ENCODE results near the gene USP25.
A peak's percentile ranks its signal among the peaks of the same experiment; 100 is the strongest.

USP25 gene

GRCh38 chr21:15749082-15749860, 19.5 kb downstream of the USP25 start:
- no peak overlapping the region for H3K4me3 ChIP-seq (ENCODE audit: low read depth in 1 of 2, low read length in 2 of 2)
- ATAC-seq (ENCODE audit: insufficient read depth, low read depth) (no peak), DNase-seq (no peak)
- no peak overlapping the region for H3K4me2 ChIP-seq (ENCODE audit: insufficient read depth, low read length)
- no peak overlapping the region for H3K9ac ChIP-seq (ENCODE audit: low read depth, low read length)
- H3K27me3 ChIP-seq (ENCODE audit: insufficient read depth, low read length, poor library complexity) = no peaks in the 10 kb centered on the region
- TF ChIP-seq CTCF (IDR thresholded peaks at IDR 0.05; ENCODE audit: borderline replicate concordance, extremely low read depth, low read length, poor library complexity, severe bottlenecking) = no peak
- no peak for TF ChIP-seq EZH2 (IDR thresholded peaks at IDR 0.05; ENCODE audit: borderline replicate concordance, low read depth, low read length, severe bottlenecking)
- H3K4me1 ChIP-seq (ENCODE audit: insufficient read depth, low read length) = no peaks in the 10 kb centered on the region
- H3K79me2 ChIP-seq (ENCODE audit: insufficient read depth, low read length) = peaks cover 96% of the 10 kb centered on the region
- H3K9me3 ChIP-seq (ENCODE audit: insufficient read depth, low read length, severe bottlenecking) = no peaks in the 10 kb centered on the region
- H3K36me3 ChIP-seq (ENCODE audit: insufficient read depth, low read length) = no peaks in the 10 kb centered on the region
- peaks cover 29% of the 10 kb centered on the region; the same call in 1 of the 2 replicates for H4K20me1 ChIP-seq (ENCODE audit: insufficient read depth, low read length)
- no peak overlapping the region for H3K27ac ChIP-seq (ENCODE audit: low read length)
- no peak overlapping the region for H2AFZ ChIP-seq (ENCODE audit: low read depth, low read length)

- TF ChIP-seq CTCF (IDR thresholded peaks at IDR 0.05; ENCODE audit: borderline replicate concordance, extremely low read depth, low read length, poor library complexity, severe bottlenecking) (no peak), EZH2 (IDR thresholded peaks at IDR 0.05; ENCODE audit: borderline replicate concordance, low read depth, low read length, severe bottlenecking) (no peak)
- H3K27ac ChIP-seq (ENCODE audit: low read length) = no peak overlapping the region
- H3K4me3 ChIP-seq (ENCODE audit: low read depth in 1 of 2, low read length in 2 of 2) = no peak overlapping the region
- H3K9ac ChIP-seq (ENCODE audit: low read depth, low read length) = no peak overlapping the region
- H3K4me1 ChIP-seq (ENCODE audit: insufficient read depth, low read length) = no peaks in the 10 kb centered on the region
- H3K27me3 ChIP-seq (ENCODE audit: insufficient read depth, low read length, poor library complexity) = no peaks in the 10 kb centered on the region
- no peak overlapping the region for H3K4me2 ChIP-seq (ENCODE audit: insufficient read depth, low read length)
- no peak overlapping the region for H2AFZ ChIP-seq (ENCODE audit: low read depth, low read length)
- DNase-seq (no peak), ATAC-seq (ENCODE audit: insufficient read depth, low read depth) (no peak)
- H4K20me1 ChIP-seq (ENCODE audit: insufficient read depth, low read length) = peaks cover 29% of the 10 kb centered on the region; the same call in 1 of the 2 replicates
- peaks cover 96% of the 10 kb centered on the region for H3K79me2 ChIP-seq (ENCODE audit: insufficient read depth, low read length)
- H3K36me3 ChIP-seq (ENCODE audit: insufficient read depth, low read length) = no peaks in the 10 kb centered on the region
- H3K9me3 ChIP-seq (ENCODE audit: insufficient read depth, low read length, severe bottlenecking) = no peaks in the 10 kb centered on the region
Measured at GRCh38 chr21:15749861-15750159, 20.0 kb downstream of the USP25 start.

- ATAC-seq (ENCODE audit: insufficient read depth, low read depth) (peak; percentile 29; the same call in 1 of the 3 replicates), DNase-seq (no peak)
- no peaks in the 10 kb centered on the region for H3K36me3 ChIP-seq (ENCODE audit: insufficient read depth, low read length)
- TF ChIP-seq EZH2 (IDR thresholded peaks at IDR 0.05; ENCODE audit: borderline replicate concordance, low read depth, low read length, severe bottlenecking) (no peak), CTCF (IDR thresholded peaks at IDR 0.05; ENCODE audit: borderline replicate concordance, extremely low read depth, low read length, poor library complexity, severe bottlenecking) (no peak)
- no peak overlapping the region for H2AFZ ChIP-seq (ENCODE audit: low read depth, low read length)
- H3K27me3 ChIP-seq (ENCODE audit: insufficient read depth, low read length, poor library complexity) = no peaks in the 10 kb centered on the region
- no peak overlapping the region for H3K9ac ChIP-seq (ENCODE audit: low read depth, low read length)
- H3K79me2 ChIP-seq (ENCODE audit: insufficient read depth, low read length) = peaks cover 97% of the 10 kb centered on the region
- H3K4me2 ChIP-seq (ENCODE audit: insufficient read depth, low read length) = no peak overlapping the region
- no peak overlapping the region for H3K27ac ChIP-seq (ENCODE audit: low read length)
- no peaks in the 10 kb centered on the region for H3K4me1 ChIP-seq (ENCODE audit: insufficient read depth, low read length)
- peaks cover 27% of the 10 kb centered on the region; the same call in 1 of the 2 replicates for H4K20me1 ChIP-seq (ENCODE audit: insufficient read depth, low read length)
- H3K9me3 ChIP-seq (ENCODE audit: insufficient read depth, low read length, severe bottlenecking) = no peaks in the 10 kb centered on the region
- no peak overlapping the region for H3K4me3 ChIP-seq (ENCODE audit: low read depth in 1 of 2, low read length in 2 of 2)
Measured at GRCh38 chr21:15751037-15751436, 21.3 kb downstream of the USP25 start.

All from DND-41 (cell line).